A549 (cell line): ENCODE measurements around the gene CXCR5. TPM values are rescaled to one million over a fixed set of nuclear protein-coding genes. Genes with fewer than 3 reads are reported as not detected.

Experiments
- ATAC-seq, 2 experiments: fragments of 200-7000 bp in 1 of 2; fragments of >200 bp in 1 of 2; cut with Nextera tagmentation in 1 of 2; cut with Tn5 transposase in 1 of 2; 3 replicates each; pipeline versions ENCODE4 v1.8.0 to v1.9.1; 2018 to 2020; ENCODE audit warnings: mild to moderate bottlenecking in 1 of 2, moderate library complexity in 1 of 2
- CTCF ChIA-PET: fragments of 300-600 bp; sonication (Branson Sonifier 250); formaldehyde crosslinking; extraction: SDS; loops from one replicate; lab custom pipeline; 2021; ENCODE audit warnings: antibody characterized with exemption, inconsistent platforms; lab: Yijun Ruan, JAX
- POLR2A ChIA-PET: fragments of 350-600 bp; formaldehyde crosslinking; extraction: SDS; loops from one replicate; lab custom pipeline; 2021; ENCODE audit warnings: antibody characterized with exemption, inconsistent platforms; lab: Yijun Ruan, JAX
- DNase-seq, 2 experiments: peaks; one replicate each; pipeline versions ENCODE4 v3.0.0 to v3.0.0-alpha.2; 2011 to 2016; ENCODE audit warnings: low read depth in 1 of 2, low spot score in 1 of 2
- FAIRE-seq: peaks from 2 replicates; lab custom pipeline; 2011; peaks lifted over from hg19 to GRCh38; lab: Jason Lieb, UNC
- H3K27ac ChIP-seq, 2 experiments: fragments of >200 bp; sonication (Bioruptor Twin); formaldehyde crosslinking; 3 replicates each; pipeline ENCODE4 v1.5.1; 2016 to 2017
- H3K4me1 ChIP-seq: fragments of >200 bp; sonication (Bioruptor Twin); formaldehyde crosslinking; 3 replicates; pipeline ENCODE4 v1.6.1; 2016
- H3K4me2 ChIP-seq: fragments of >200 bp; sonication (Bioruptor Twin); formaldehyde crosslinking; 3 replicates; pipeline ENCODE4 v1.6.1; 2016
- H3K4me3 ChIP-seq: fragments of >200 bp; sonication (Bioruptor Twin); formaldehyde crosslinking; 3 replicates; pipeline ENCODE4 v1.5.1; 2016
- H3K9me3 ChIP-seq: fragments of >200 bp; sonication (Bioruptor Twin); formaldehyde crosslinking; 3 replicates; pipeline ENCODE4 v1.6.1; 2016
- ATOH8 ChIP-seq: fragments of 250-450 bp; sonication (Bioruptor Pico); IDR thresholded peaks from 2 replicates; pipeline ENCODE4 v1.5.0; 2020; ENCODE audit warnings: low read depth, mild to moderate bottlenecking, moderate library complexity
- CBX2 ChIP-seq: fragments of 200-600 bp; sonication (generic); IDR thresholded peaks from 2 replicates; pipeline ENCODE4 v1.6.1; 2016; ENCODE audit warnings: low read depth, mild to moderate bottlenecking, borderline replicate concordance
- CTCF ChIP-seq: fragments of >200 bp; sonication (Bioruptor Twin); formaldehyde crosslinking; IDR thresholded peaks from 3 replicates; pipeline ENCODE4 v1.5.1; 2016
- FOSB ChIP-seq: fragments of 250-450 bp; sonication (Bioruptor Pico); IDR thresholded peaks from 2 replicates; pipeline ENCODE4 v1.5.0; 2020; ENCODE audit warnings: mild to moderate bottlenecking, moderate library complexity
- FOSL2 ChIP-seq, 2 experiments: fragments of 450-650 bp in 1 of 2; fragments of >200 bp in 1 of 2; sonication (Bioruptor Twin) in 1 of 2; formaldehyde crosslinking; IDR thresholded peaks; 2 replicates each; pipeline versions ENCODE4 v1.5.0 to v1.6.1; 2016 to 2020; ENCODE audit warnings: mild to moderate bottlenecking in 1 of 2, moderate library complexity in 1 of 2
- GATA3 ChIP-seq: IDR thresholded peaks from 2 replicates; pipeline ENCODE4 v1.6.1; 2012; ENCODE audit warnings: borderline replicate concordance
- HOXB5 ChIP-seq: fragments of 250-450 bp; sonication (Bioruptor Pico); IDR thresholded peaks from 2 replicates; pipeline ENCODE4 v1.5.0; 2020; ENCODE audit warnings: mild to moderate bottlenecking, moderate library complexity
- JUN ChIP-seq, 2 experiments: fragments of >200 bp; sonication (Bioruptor Twin); formaldehyde crosslinking; IDR thresholded peaks; 2 replicates in 1 of 2; 3 replicates in 1 of 2; pipeline ENCODE4 v1.6.1; 2016 to 2017
- MAZ ChIP-seq: fragments of 150-350 bp; IDR thresholded peaks from 2 replicates; pipeline ENCODE4 v1.6.1; 2014; ENCODE audit warnings: antibody characterized with exemption, low read depth, low read length, borderline replicate concordance
- PHF8 ChIP-seq: fragments of 200-600 bp; sonication (generic); IDR thresholded peaks from 2 replicates; pipeline ENCODE4 v1.6.1; 2016; ENCODE audit warnings: low read depth, mild to moderate bottlenecking, antibody characterized with exemption, moderate library complexity, borderline replicate concordance
- RAD21 ChIP-seq, 2 experiments: fragments of >200 bp in 1 of 2; sonication (Bioruptor Twin) in 1 of 2; formaldehyde crosslinking in 1 of 2; IDR thresholded peaks in 1 of 2; conservative IDR thresholded peaks in 1 of 2; 2 replicates in 1 of 2; 3 replicates in 1 of 2; pipeline ENCODE4 v1.6.1; 2012 to 2018; ENCODE audit warnings: inconsistent platforms in 1 of 2
- RARB ChIP-seq: fragments of 250-450 bp; sonication (Bioruptor Pico); IDR thresholded peaks from 2 replicates; pipeline ENCODE4 v1.8.0; 2021; ENCODE audit warnings: mild to moderate bottlenecking, moderate library complexity
- RCOR1 ChIP-seq: fragments of 150-350 bp; IDR thresholded peaks from 2 replicates; pipeline ENCODE4 v1.6.1; 2014; ENCODE audit warnings: antibody characterized with exemption, low read length, low read depth
- REST ChIP-seq: fragments of 200-600 bp; sonication (generic); IDR thresholded peaks from 2 replicates; pipeline ENCODE4 v1.6.1; 2016; ENCODE audit warnings: antibody characterized with exemption, mild to moderate bottlenecking, moderate library complexity
- RFX5 ChIP-seq: fragments of 450-650 bp; IDR thresholded peaks from 2 replicates; pipeline ENCODE4 v1.7.1; 2014; ENCODE audit warnings: antibody characterized with exemption, mild to moderate bottlenecking, moderate library complexity
- TP53 ChIP-seq: fragments of 250-450 bp; sonication (Bioruptor Pico); IDR thresholded peaks from 2 replicates; pipeline ENCODE4 v1.5.0; 2021; ENCODE audit warnings: mild to moderate bottlenecking, moderate library complexity
- ZSCAN20 ChIP-seq: fragments of 250-450 bp; sonication (Bioruptor Pico); IDR thresholded peaks from 2 replicates; pipeline ENCODE4 v1.8.0; 2022; ENCODE audit warnings: mild to moderate bottlenecking, moderate library complexity
- WGBS: methylation state at CpG from one replicate; pipeline ENCODE4 v1.1.6; 2017; ENCODE audit errors: missing lambda C conversion rate; 5-methylcytosine and 5-hydroxymethylcytosine counted together
- polyA plus RNA-seq, 4 experiments: library from polyadenylated mRNA; depleted of rRNA in 3 of 4; stranded (reverse); fragments of >200 nt; fragmentation: RNase III in 1 of 4; extraction: RNeasy Plus Mini Kit Qiagen cat#74134 plus additional on column Dnase treatment in 1 of 4; gene quantifications; 2 replicates in 3 of 4; 3 replicates in 1 of 4; pipeline ENCODE4 v1.2.3, GENCODE V29; 2011 to 2017
- TF ChIP-seq, protein P1 (sequence below): fragments of >200 bp; sonication (Bioruptor Twin); formaldehyde crosslinking; IDR thresholded peaks from 3 replicates; pipeline ENCODE4 v1.6.1; 2016

Gene CXCR5
- polyA plus RNA-seq, 2 of the 4 experiments (the other 2 are of a cell fraction) = 0.04 TPM; not detected in 1

- no peak for TF ChIP-seq CBX2
- TF ChIP-seq REST = no peak
- TF ChIP-seq RAD21 (conservative IDR thresholded peaks at IDR 0.05 in 1 of 2, IDR thresholded peaks at IDR 0.05 in 1 of 2) = no peak
- TF ChIP-seq RCOR1 = no peak
- TF ChIP-seq HOXB5 (CRISPR knock-in tag) = peak; percentile 42; the same call in 1 of the 2 replicates
- 0 out of 2 replicates have a peak, but pooled peaks have one; percentile 34 for TF ChIP-seq MAZ
- no peak for TF ChIP-seq ZSCAN20
- TF ChIP-seq JUN (IDR thresholded peaks at IDR 0.05) = peak in 1 of 2 experiments; percentile 15; a peak in 2 of 5 replicates
- TF ChIP-seq RARB = no peak
- TF ChIP-seq, protein P1, sequence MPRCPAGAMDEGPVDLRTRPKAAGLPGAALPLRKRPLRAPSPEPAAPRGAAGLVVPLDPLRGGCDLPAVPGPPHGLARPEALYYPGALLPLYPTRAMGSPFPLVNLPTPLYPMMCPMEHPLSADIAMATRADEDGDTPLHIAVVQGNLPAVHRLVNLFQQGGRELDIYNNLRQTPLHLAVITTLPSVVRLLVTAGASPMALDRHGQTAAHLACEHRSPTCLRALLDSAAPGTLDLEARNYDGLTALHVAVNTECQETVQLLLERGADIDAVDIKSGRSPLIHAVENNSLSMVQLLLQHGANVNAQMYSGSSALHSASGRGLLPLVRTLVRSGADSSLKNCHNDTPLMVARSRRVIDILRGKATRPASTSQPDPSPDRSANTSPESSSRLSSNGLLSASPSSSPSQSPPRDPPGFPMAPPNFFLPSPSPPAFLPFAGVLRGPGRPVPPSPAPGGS = 0 out of 3 replicates have a peak, but pooled peaks have one; percentile 0
- TF ChIP-seq PHF8 = no peak
- TF ChIP-seq GATA3 = no peak
- TF ChIP-seq FOSB (CRISPR knock-in tag) = no peak
- TF ChIP-seq RFX5 = no peak
- no peak for TF ChIP-seq ATOH8
- no peak for TF ChIP-seq CTCF
- peak; percentile 38; the same call in 1 of the 2 replicates for TF ChIP-seq TP53 (CRISPR knock-in tag)
- TF ChIP-seq FOSL2 (IDR thresholded peaks at IDR 0.05) = no peak
- TF ChIP-seq FOSL2 (CRISPR knock-in tag; IDR thresholded peaks at IDR 0.05) = no peak
- TF ChIP-seq, all 56 proteins: peak for 5
- CTCF ChIA-PET = interaction anchor here (1.6 kb wide), 1 partner anchor 119 kb away, joined by 5 read pairs; the partner anchor contains the start of gene DDX6
- DNase-seq (no peak), ATAC-seq (0 out of 6 replicates have a peak, but pooled peaks of 1 of the 2 experiments have one; percentile 0), FAIRE-seq (no peak)
- WGBS = 11% methylated on average over 9 of the region's 21 CpGs
- H3K9me3 ChIP-seq = no peaks in the 10 kb centered on the region
- peak overlapping the region; percentile 98 to 100 for H3K27ac ChIP-seq
- peaks cover 80% of the 10 kb centered on the region for H3K4me1 ChIP-seq
- POLR2A ChIA-PET = interaction anchor here (1.0 to 5.7 kb wide), 4 partner anchors 16 to 119 kb away, joined by 8 to 53 read pairs (median 10); partner anchors contain the start of genes BCL9L and DDX6
- peak overlapping the region; percentile 52 for H3K4me3 ChIP-seq
- H3K4me2 ChIP-seq = peak overlapping the region; percentile 100
Measured at GRCh38 chr11:118909619-118910308, 26.1 kb downstream of the CXCR5 start.
